HG03520 (cell line): ENCODE data around the gene SCN3B.

ENCODE experiments used
- ATAC-seq: cut with Tn5 transposase; IDR thresholded peaks from one replicate; pipeline ENCODE4 v1.9.1; 2021; ENCODE audit warnings: mild to moderate bottlenecking, moderate library complexity; ENCODE audit not compliant: unreplicated experiment

The SCN3B gene

GRCh38 chr11:123579482-123579812, 75.0 kb downstream of the SCN3B start:
- no peak for ATAC-seq
